ENCODE data around the gene PCDH17. TPM values are rescaled to one million over a fixed set of nuclear protein-coding genes. Genes with fewer than 3 reads are reported as not detected.

Gene PCDH17
- total and polyA plus RNA-seq, 2 of the 8 experiments (the other 6 are each of a cell fraction or from before 2014, with no cell fraction given), result 0.20 to 0.60 TPM

DNA sequence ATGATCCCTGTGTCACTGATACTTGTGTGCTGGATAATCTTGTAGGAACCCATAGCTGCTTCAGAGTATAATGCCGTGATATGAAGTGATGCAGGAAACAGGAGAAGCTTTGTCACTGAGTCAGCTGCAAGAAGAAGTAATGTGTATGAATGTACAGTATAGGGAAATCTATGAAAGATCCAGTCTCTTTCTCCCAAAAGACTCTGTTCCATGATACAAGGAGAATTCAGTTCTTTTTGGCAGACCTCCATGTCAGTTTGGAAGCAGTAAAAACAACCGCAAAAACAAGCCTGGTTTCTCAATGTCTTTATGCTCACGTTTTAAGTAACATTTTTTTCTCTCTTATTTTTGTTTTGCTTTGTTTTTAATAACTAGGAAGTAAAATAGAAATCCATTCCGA lies 33.9 kb downstream of the PCDH17 start:
- Histone ChIP-seq H2AK5ac (ENCODE audit: low read depth, low read length) (no peak overlapping the region), H3K27ac (ENCODE audit: low read depth, low read length) (no peak overlapping the region), H3K4me2 (ENCODE audit: insufficient read depth in 1 of 2, low read depth in 2 of 2, low read length in 2 of 2) (no peak overlapping the region), H3K56ac (replicated peaks; ENCODE audit: insufficient read length, low read depth, low read length) (no peak overlapping the region), H4K8ac (ENCODE audit: extremely low read depth, insufficient read depth, low read length) (no peak overlapping the region), H4K20me1 (replicated peaks in 1 of 2; ENCODE audit: control insufficient read depth in 1 of 2, insufficient read depth in 2 of 2, low read length in 2 of 2) (no peaks in the 10 kb centered on the region), H3K4me3 (ENCODE audit: extremely low read depth in 1 of 4, insufficient read depth in 2 of 4, low read depth in 3 of 4, low read length in 4 of 4) (no peak overlapping the region), H3K23me2 (ENCODE audit: low read depth, low read length) (no peaks in the 10 kb centered on the region), H2BK120ac (replicated peaks; ENCODE audit: low read depth, low read length) (no peak overlapping the region), H3K23ac (ENCODE audit: insufficient read length) (no peak overlapping the region), H4K5ac (ENCODE audit: insufficient read length, low read depth, low read length) (no peak overlapping the region), H3K36me3 (ENCODE audit: control insufficient read depth in 2 of 4, insufficient read depth in 4 of 4, low read length in 3 of 4) (no peaks in the 10 kb centered on the region), H3K79me2 (ENCODE audit: control insufficient read depth in 1 of 2, insufficient read depth in 2 of 2, low read length in 2 of 2) (no peaks in the 10 kb centered on the region), H4K91ac (replicated peaks; ENCODE audit: insufficient read length, low read length) (no peak overlapping the region), H3K4ac (replicated peaks; ENCODE audit: insufficient read length, low read depth, low read length) (no peak overlapping the region), H3K4me1 (replicated peaks in 1 of 4; ENCODE audit: control insufficient read depth in 3 of 4, insufficient read depth in 4 of 4, low read length in 3 of 4) (0 out of 7 replicates have a peak, but pooled peaks cover 0 to 2% (median 0%) of the 10 kb centered on the region in 4 experiments), H2BK5ac (ENCODE audit: low read depth, low read length) (no peak overlapping the region), H2BK20ac (ENCODE audit: low read length) (no peak overlapping the region), H3K14ac (ENCODE audit: insufficient read length) (no peak overlapping the region), H3K9ac (replicated peaks in 1 of 4; ENCODE audit: extremely low read depth in 1 of 4, low read depth in 3 of 4, low read length in 3 of 4) (no peak overlapping the region), H3K18ac (ENCODE audit: extremely low read depth, low read length) (no peak overlapping the region), H3K27me3 (replicated peaks in 1 of 4; ENCODE audit: control insufficient read depth in 3 of 4, extremely low read depth in 1 of 4, insufficient read depth in 3 of 4, low read length in 3 of 4) (no peaks in the 10 kb centered on the region), H3K79me1 (ENCODE audit: low read depth, low read length) (no peaks in the 10 kb centered on the region), H2BK15ac (ENCODE audit: low read length) (no peak overlapping the region), H2BK12ac (ENCODE audit: low read depth, low read length) (no peak overlapping the region), H2AFZ (ENCODE audit: low read length) (no peak overlapping the region), H3K9me3 (ENCODE audit: insufficient read depth in 2 of 2, low read depth in 1 of 2, low read length in 1 of 2) (no peaks in the 10 kb centered on the region)
- FAIRE-seq (no peak), DNase-seq (ENCODE audit: low read depth in 1 of 2, low spot score in 2 of 2) (no peak)
- CTCF ChIA-PET (ENCODE audit: partially characterized antibody), result no interaction called here
- POLR2A ChIA-PET (ENCODE audit: partially characterized antibody), result no interaction called here
- WGBS, 2 experiments (ENCODE audit: extremely low coverage in 1 of 2, insufficient coverage in 1 of 2, insufficient read length in 1 of 2, insufficient replicate concordance in 2 of 2, low coverage in 1 of 2, low lambda C conversion rate in 2 of 2, missing lambda C conversion rate in 1 of 2), result 71% methylated on average over 4 of the region's 4 CpGs; no CpG with 5 or more reads in 1 of the 2 experiments
- TF ChIP-seq CHD2 (IDR thresholded peaks at IDR 0.05; ENCODE audit: low read length), result no peak
- TF ChIP-seq KDM4A (IDR thresholded peaks at IDR 0.05; ENCODE audit: low read depth, low read length, severe bottlenecking), result no peak
- TF ChIP-seq CHD1 (IDR thresholded peaks at IDR 0.05; ENCODE audit: low read depth, low read length), result no peak
- no peak for TF ChIP-seq SRF (IDR thresholded peaks at IDR 0.05; ENCODE audit: low read depth, low read length)
- no peak for TF ChIP-seq EGR1 (IDR thresholded peaks at IDR 0.05; ENCODE audit: borderline replicate concordance, low read depth, low read length)
- TF ChIP-seq CBX8 (IDR thresholded peaks at IDR 0.05; ENCODE audit: borderline replicate concordance, low read depth, low read length), result no peak
- no peak for TF ChIP-seq EP300 (IDR thresholded peaks at IDR 0.05; ENCODE audit: borderline replicate concordance in 1 of 2, low read depth in 2 of 2, low read length in 2 of 2)
- no peak for TF ChIP-seq KDM1A (IDR thresholded peaks at IDR 0.05; ENCODE audit: borderline replicate concordance, low read length)
- no peak for TF ChIP-seq SIN3A (conservative IDR thresholded peaks at IDR 0.05 in 1 of 2, IDR thresholded peaks at IDR 0.05 in 1 of 2; ENCODE audit: low read depth in 1 of 2, low read length in 2 of 2)
- TF ChIP-seq RNF2 (IDR thresholded peaks at IDR 0.05; ENCODE audit: borderline replicate concordance, low read depth, low read length, missing control alignments, poor library complexity, severe bottlenecking), result no peak
- TF ChIP-seq TCF12 (IDR thresholded peaks at IDR 0.05; ENCODE audit: low read depth, low read length), result no peak
- TF ChIP-seq POLR2A (IDR thresholded peaks at IDR 0.05; ENCODE audit: control extremely low read depth in 1 of 2, low read depth in 2 of 2, low read length in 2 of 2), result no peak
- TF ChIP-seq POU5F1 (IDR thresholded peaks at IDR 0.05; ENCODE audit: low read depth, low read length), result no peak
- no peak for TF ChIP-seq KDM5A (IDR thresholded peaks at IDR 0.05; ENCODE audit: low read length)
- TF ChIP-seq CTBP2 (IDR thresholded peaks at IDR 0.05; ENCODE audit: borderline replicate concordance, insufficient read depth, insufficient read length, low read length), result no peak

Measured in H1 (cell line).